Endothelial cell of umbilical vein (primary cell): Measurements from ENCODE around the gene RGS1. TPM values are rescaled to one million over a fixed set of nuclear protein-coding genes. Genes with fewer than 3 reads are reported as not detected.

Source experiments
- BruUV-seq: library from RNA; stranded (reverse); fragments of 400-500 nt; replicated peaks from 2 replicates; lab custom pipeline; 2021; lab: Mats Ljungman, UMichigan
- CTCF ChIA-PET: fragments of 300-600, 350-600 bp; sonication (Branson Sonifier 250); formaldehyde crosslinking; loops from one replicate; lab custom pipeline; 2021; ENCODE audit warnings: antibody characterized with exemption, inconsistent platforms; lab: Charles Lee
- POLR2A ChIA-PET: fragments of 300-600, 350-600 bp; sonication (Branson Sonifier 250); formaldehyde crosslinking; loops from one replicate; lab custom pipeline; 2021; ENCODE audit warnings: antibody characterized with exemption, inconsistent platforms; lab: Charles Lee
- DNase-seq: peaks from one replicate; pipeline ENCODE4 v3.0.0-alpha.2; 2011; ENCODE audit warnings: low read depth, low spot score
- FAIRE-seq: peaks from 2 replicates; lab custom pipeline; 2011; peaks lifted over from hg19 to GRCh38; lab: Jason Lieb, UNC
- H2AFZ ChIP-seq: 2 replicates; pipeline ENCODE4 v1.6.0; 2012; ENCODE audit warnings: low read depth, low read length, control low read depth, inconsistent platforms
- H3K27ac ChIP-seq: 2 replicates; pipeline ENCODE4 v1.5.1; 2011; ENCODE audit warnings: low read depth, mild to moderate bottlenecking, control low read depth, low read length, moderate library complexity; ENCODE audit not compliant: insufficient read depth
- H3K27me3 ChIP-seq, 2 experiments: 2 replicates each; pipeline versions ENCODE4 v1.6.0 to v1.6.1; 2011; ENCODE audit warnings: low read length in 2 of 2, mixed read lengths in 1 of 2; ENCODE audit not compliant: control insufficient read depth in 2 of 2, insufficient read depth in 2 of 2
- H3K36me3 ChIP-seq, 2 experiments: 2 replicates in 1 of 2; 3 replicates in 1 of 2; pipeline ENCODE4 v1.5.1; 2011; ENCODE audit warnings: low read length in 2 of 2, mild to moderate bottlenecking in 1 of 2, moderate library complexity in 1 of 2; ENCODE audit not compliant: control insufficient read depth in 2 of 2, insufficient read depth in 2 of 2; ENCODE audit errors: extremely low read depth in 1 of 2
- H3K4me1 ChIP-seq: 3 replicates; pipeline ENCODE4 v1.5.1; 2011; ENCODE audit warnings: mild to moderate bottlenecking, low read length; ENCODE audit not compliant: control insufficient read depth, insufficient read depth; ENCODE audit errors: extremely low read depth
- H3K4me2 ChIP-seq: 2 replicates; pipeline ENCODE4 v1.6.1; 2011; ENCODE audit warnings: low read length, control low read depth, mixed read lengths; ENCODE audit not compliant: insufficient read depth
- H3K4me3 ChIP-seq, 3 experiments: fragments of 200-600 bp in 1 of 3; sonication (generic), shearing (Covaris generic) in 1 of 3; replicated peaks in 1 of 3; 2 replicates each; pipeline ENCODE4 v1.5.1; 2011 to 2016; ENCODE audit warnings: control low read depth in 3 of 3, low read length in 3 of 3, mild to moderate bottlenecking in 2 of 3, inconsistent platforms in 1 of 3, low read depth in 1 of 3, moderate library complexity in 1 of 3; ENCODE audit not compliant: insufficient read depth in 1 of 3
- H3K79me2 ChIP-seq: 2 replicates; pipeline ENCODE4 v1.6.0; 2012; ENCODE audit warnings: low read length, inconsistent platforms; ENCODE audit not compliant: control insufficient read depth, insufficient read depth
- H3K9ac ChIP-seq: replicated peaks from 2 replicates; pipeline ENCODE3; 2011; ENCODE audit warnings: low read length, control low read depth; ENCODE audit not compliant: insufficient read depth; ENCODE audit errors: extremely low read depth
- H3K9me1 ChIP-seq: replicated peaks from 3 replicates; pipeline ENCODE4 v1.6.0; 2011; ENCODE audit warnings: mild to moderate bottlenecking, low read length; ENCODE audit not compliant: control insufficient read depth, insufficient read depth; ENCODE audit errors: extremely low read depth
- H3K9me3 ChIP-seq: replicated peaks from 2 replicates; pipeline ENCODE4 v1.5.1; 2012; ENCODE audit warnings: low read length, inconsistent platforms; ENCODE audit not compliant: control insufficient read depth, insufficient read depth
- H4K20me1 ChIP-seq: replicated peaks from 2 replicates; pipeline ENCODE3; 2011; ENCODE audit warnings: mild to moderate bottlenecking, low read length; ENCODE audit not compliant: control insufficient read depth, insufficient read depth; ENCODE audit errors: extremely low read depth
- EZH2 ChIP-seq: IDR thresholded peaks from 2 replicates; pipeline ENCODE4 v1.6.1; 2012; ENCODE audit warnings: borderline replicate concordance, low read depth, mild to moderate bottlenecking, moderate library complexity, low read length, inconsistent platforms; ENCODE audit not compliant: severe bottlenecking
- FOS ChIP-seq: IDR thresholded peaks from 2 replicates; pipeline ENCODE4 v1.6.1; 2011; ENCODE audit warnings: mild to moderate bottlenecking, low read length, moderate library complexity, borderline replicate concordance; ENCODE audit not compliant: insufficient read depth
- GATA2 ChIP-seq: IDR thresholded peaks from 2 replicates; pipeline ENCODE4 v1.7.0; 2011; ENCODE audit warnings: low read depth, mild to moderate bottlenecking, moderate library complexity, mixed read lengths, low read length; ENCODE audit not compliant: insufficient read length, insufficient read depth
- JUN ChIP-seq: IDR thresholded peaks from 2 replicates; pipeline ENCODE4 v1.6.1; 2011; ENCODE audit warnings: borderline replicate concordance, low read depth; ENCODE audit not compliant: insufficient read length, insufficient read depth
- MAX ChIP-seq: IDR thresholded peaks from 2 replicates; pipeline ENCODE4 v1.6.1; 2011; ENCODE audit not compliant: insufficient read depth, insufficient read length
- MYC ChIP-seq: IDR thresholded peaks from one replicate; pipeline ENCODE4 v1.6.1; 2011; ENCODE audit warnings: mild to moderate bottlenecking, low read depth, low read length
- POLR2A ChIP-seq: IDR thresholded peaks from 2 replicates; pipeline ENCODE4 v1.6.1; 2012; ENCODE audit warnings: low read depth, mild to moderate bottlenecking, control low read depth, low read length
- POLR2AphosphoS5 ChIP-seq: IDR thresholded peaks from 2 replicates; pipeline ENCODE4 v1.6.1; 2012; ENCODE audit warnings: low read depth, mild to moderate bottlenecking, control low read depth, low read length, moderate library complexity; ENCODE audit not compliant: insufficient read depth
- dilution Hi-C: fragments of 300-500 bp; cut with MboI; formaldehyde crosslinking; loops from one replicate; pipeline ENCODE4 v1.15.0; 2019; ENCODE audit warnings: low sequenced_read_pairs; ENCODE audit not compliant: extremely low pct_ligation_motif_present
- intact Hi-C: fragments of 100-400 bp; cut with micrococcal nuclease; formaldehyde crosslinking; loops from one replicate; pipeline ENCODE4 v1.10.0; 2022
- polyA plus RNA-seq, 4 experiments: library from polyadenylated mRNA; depleted of rRNA in 3 of 4; stranded (reverse) in 3 of 4; unstranded in 1 of 4; fragments of >200 nt; gene quantifications; 2 replicates each; pipeline versions ENCODE4 v1.2.1 to v1.2.3, GENCODE V29; 2011 to 2012; ENCODE audit warnings: missing spikeins in 1 of 4
- total RNA-seq: library from RNA; stranded (reverse); gene quantifications from 2 replicates; pipeline ENCODE4 v1.2.3, GENCODE V29; 2021
- TF ChIP-seq, protein P1 (sequence below), 2 donors: IDR thresholded peaks; 1 replicate in 1 of 2; 2 replicates in 1 of 2; pipeline ENCODE4 v1.5.1; 2011; ENCODE audit warnings: low read length in 2 of 2, mild to moderate bottlenecking in 2 of 2, moderate library complexity in 2 of 2, control low read depth in 1 of 2, inconsistent platforms in 1 of 2, low read depth in 1 of 2; ENCODE audit not compliant: insufficient read depth in 1 of 2; ENCODE audit errors: extremely low read depth in 1 of 2

The RGS1 gene
- total and polyA plus RNA-seq, 2 donors (not counting 3 experiments of a cell fraction or from before 2014, with no cell fraction given): not detected

- BruUV-seq: no TSS peak
- no peaks in the 10 kb centered on the region for H4K20me1 ChIP-seq
- H2AFZ ChIP-seq: no peak overlapping the region
- DNase-seq: no peak
- intact Hi-C loops (loop anchor here (2.0 kb wide), 1 partner anchor 13 kb away; no protein-coding TSS in a partner anchor), dilution Hi-C loops (no loop called here)
- CTCF ChIA-PET: interaction anchor here (1.2 to 2.0 kb wide), 2 partner anchors 9 to 25 kb away, joined by 3 to 7 read pairs; no protein-coding TSS in a partner anchor
- no peak for FAIRE-seq
- H3K27me3 ChIP-seq: no peaks in the 10 kb centered on the region
- TF ChIP-seq POLR2AphosphoS5 (no peak), FOS (no peak), EZH2 (no peak), MAX (no peak), POLR2A (no peak), MYC (no peak), JUN (no peak), GATA2 (no peak)
- TF ChIP-seq, protein P1, sequence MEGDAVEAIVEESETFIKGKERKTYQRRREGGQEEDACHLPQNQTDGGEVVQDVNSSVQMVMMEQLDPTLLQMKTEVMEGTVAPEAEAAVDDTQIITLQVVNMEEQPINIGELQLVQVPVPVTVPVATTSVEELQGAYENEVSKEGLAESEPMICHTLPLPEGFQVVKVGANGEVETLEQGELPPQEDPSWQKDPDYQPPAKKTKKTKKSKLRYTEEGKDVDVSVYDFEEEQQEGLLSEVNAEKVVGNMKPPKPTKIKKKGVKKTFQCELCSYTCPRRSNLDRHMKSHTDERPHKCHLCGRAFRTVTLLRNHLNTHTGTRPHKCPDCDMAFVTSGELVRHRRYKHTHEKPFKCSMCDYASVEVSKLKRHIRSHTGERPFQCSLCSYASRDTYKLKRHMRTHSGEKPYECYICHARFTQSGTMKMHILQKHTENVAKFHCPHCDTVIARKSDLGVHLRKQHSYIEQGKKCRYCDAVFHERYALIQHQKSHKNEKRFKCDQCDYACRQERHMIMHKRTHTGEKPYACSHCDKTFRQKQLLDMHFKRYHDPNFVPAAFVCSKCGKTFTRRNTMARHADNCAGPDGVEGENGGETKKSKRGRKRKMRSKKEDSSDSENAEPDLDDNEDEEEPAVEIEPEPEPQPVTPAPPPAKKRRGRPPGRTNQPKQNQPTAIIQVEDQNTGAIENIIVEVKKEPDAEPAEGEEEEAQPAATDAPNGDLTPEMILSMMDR (IDR thresholded peaks at IDR 0.05; ENCODE audit: extremely low read depth in 1 of 2, insufficient read depth in 1 of 2, low read depth in 1 of 2, low read length in 2 of 2): no peak
- no peaks in the 10 kb centered on the region for H3K9me1 ChIP-seq
- no peak overlapping the region for H3K4me2 ChIP-seq
- no peaks in the 10 kb centered on the region for H3K9me3 ChIP-seq
- POLR2A ChIA-PET: no interaction called here
- no peak overlapping the region for H3K9ac ChIP-seq
- H3K79me2 ChIP-seq: no peaks in the 10 kb centered on the region
- no peak overlapping the region for H3K4me3 ChIP-seq
- no peak overlapping the region for H3K27ac ChIP-seq
- H3K4me1 ChIP-seq: no peaks in the 10 kb centered on the region
- H3K36me3 ChIP-seq: no peaks in the 10 kb centered on the region
Observed at GRCh38 chr1:192574073-192574472, 1.5 kb upstream of the RGS1 start.
